GM18502 (cell line): Measurements from ENCODE around the gene PSMB7.

Experiments
- ATAC-seq: cut with Tn5 transposase; IDR thresholded peaks from one replicate; pipeline ENCODE4 v1.9.1; 2021; ENCODE audit warnings: mild to moderate bottlenecking; ENCODE audit not compliant: unreplicated experiment, poor library complexity

Gene PSMB7

DNA sequence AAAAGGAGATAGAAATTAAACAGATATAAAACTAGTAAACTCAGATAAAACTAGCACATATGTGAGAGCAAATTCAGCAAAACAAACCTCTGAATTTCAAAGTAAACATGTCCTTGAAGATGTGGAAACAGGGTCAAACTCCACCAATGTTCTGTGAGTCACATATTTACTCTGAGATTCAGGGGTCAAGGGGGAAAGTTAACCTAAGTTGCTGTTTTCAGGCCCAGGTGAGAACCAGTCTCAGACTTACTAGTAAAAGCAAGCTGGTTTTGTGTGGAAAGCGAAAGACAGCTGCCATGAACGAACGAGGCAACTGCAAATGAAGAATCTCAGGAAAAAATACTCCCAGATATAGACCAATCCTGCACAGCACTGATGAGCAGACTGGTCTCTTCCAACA, 29.0 kb downstream of the PSMB7 start:
- no peak for ATAC-seq

- no peak for ATAC-seq
Observed at GRCh38 chr9:124385623-124386022, 29.6 kb downstream of the PSMB7 start.

DNA sequence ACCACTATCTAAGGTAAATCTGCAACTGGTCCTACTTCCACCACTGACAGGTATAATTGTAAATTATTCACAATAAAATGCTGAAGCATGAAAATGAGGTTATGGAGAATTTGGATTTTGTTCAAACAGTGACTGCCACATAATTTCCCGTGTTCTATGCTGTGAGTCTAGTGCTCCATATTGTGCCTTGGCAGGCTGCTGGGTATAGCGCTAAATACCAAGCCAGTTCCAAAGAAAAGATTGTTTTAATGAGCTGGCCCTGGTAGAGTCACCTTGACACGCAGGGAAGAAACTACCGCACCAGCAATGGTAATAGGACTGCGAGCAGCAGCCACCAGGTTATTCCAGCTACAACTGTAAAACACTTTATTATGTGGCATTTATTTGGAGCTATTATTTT, 30.4 kb downstream of the PSMB7 start:
- no peak for ATAC-seq

DNA sequence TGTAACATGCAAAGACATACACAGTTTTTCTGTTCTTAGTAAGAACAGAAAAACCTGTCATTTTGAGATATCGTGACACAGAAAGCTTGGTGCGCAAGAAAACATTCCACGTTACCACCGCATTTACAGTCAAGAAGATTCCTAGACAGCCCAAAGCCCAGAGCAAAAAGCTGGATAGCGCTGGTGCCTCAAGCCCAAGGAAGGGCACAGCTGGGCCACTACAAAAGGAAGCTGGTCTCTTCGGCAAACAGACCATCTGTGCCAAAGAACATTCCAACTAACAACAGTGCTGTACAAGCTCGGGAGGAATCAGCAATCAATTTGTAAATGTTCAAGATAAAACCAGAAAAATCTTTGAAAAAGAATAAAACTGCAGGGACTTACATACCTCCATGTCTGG, 31.0 kb downstream of the PSMB7 start:
- ATAC-seq: no peak

GRCh38 chr9:124381170-124381945, 33.9 kb downstream of the PSMB7 start:
- no peak for ATAC-seq

GRCh38 chr9:124377551-124378406, 37.5 kb downstream of the PSMB7 start:
- no peak for ATAC-seq

GRCh38 chr9:124376329-124376728, 38.9 kb downstream of the PSMB7 start:
- no peak for ATAC-seq

DNA sequence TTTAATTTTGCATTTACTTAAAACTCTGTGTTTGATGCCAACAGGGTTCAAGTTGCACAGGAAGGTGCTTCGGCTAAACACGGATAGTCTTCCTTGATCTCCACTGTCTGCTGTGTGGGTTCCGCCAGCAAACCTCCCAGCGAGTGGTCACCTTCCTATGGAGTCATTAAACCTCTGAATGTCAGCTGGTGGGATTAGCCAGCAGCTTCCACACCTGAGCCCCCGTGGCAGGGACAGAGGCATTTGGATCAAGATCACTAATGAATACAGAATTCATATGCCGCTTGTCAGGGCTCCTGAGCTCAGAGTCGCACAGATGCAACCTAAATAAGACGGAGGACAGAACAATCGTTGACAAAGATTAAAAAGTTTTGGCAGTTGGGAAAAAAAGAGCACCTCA, 39.5 kb downstream of the PSMB7 start:
- ATAC-seq: no peak

- ATAC-seq: no peak
Observed at GRCh38 chr9:124373851-124374250, 41.4 kb downstream of the PSMB7 start.

- no peak for ATAC-seq
Observed at GRCh38 chr9:124373386-124373785, 41.9 kb downstream of the PSMB7 start.

GRCh38 chr9:124372038-124372437, 43.2 kb downstream of the PSMB7 start:
- no peak for ATAC-seq

GRCh38 chr9:124370896-124371582, 44.2 kb downstream of the PSMB7 start:
- no peak for ATAC-seq

- ATAC-seq: no peak
Observed at GRCh38 chr9:124369231-124369797, 45.9 kb downstream of the PSMB7 start.

DNA sequence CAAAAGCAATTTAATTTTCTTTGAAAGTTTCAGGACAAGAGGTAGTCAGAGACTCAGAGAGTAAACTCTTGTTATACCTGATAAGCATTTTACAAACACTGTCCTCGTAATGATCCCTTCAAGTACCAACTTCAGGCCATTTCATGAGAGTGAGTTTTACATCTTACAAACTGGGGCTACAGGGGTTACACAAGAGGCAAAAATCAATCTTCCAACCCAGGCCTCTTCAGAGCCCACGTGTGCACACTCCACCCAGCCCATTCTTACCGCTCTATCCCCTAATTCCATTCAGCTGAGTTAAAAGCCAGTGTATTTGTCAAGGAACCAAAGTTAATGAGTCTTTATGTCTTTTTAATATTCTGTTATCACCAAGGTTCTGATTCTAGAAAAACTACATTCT, 46.5 kb downstream of the PSMB7 start:
- no peak for ATAC-seq

DNA sequence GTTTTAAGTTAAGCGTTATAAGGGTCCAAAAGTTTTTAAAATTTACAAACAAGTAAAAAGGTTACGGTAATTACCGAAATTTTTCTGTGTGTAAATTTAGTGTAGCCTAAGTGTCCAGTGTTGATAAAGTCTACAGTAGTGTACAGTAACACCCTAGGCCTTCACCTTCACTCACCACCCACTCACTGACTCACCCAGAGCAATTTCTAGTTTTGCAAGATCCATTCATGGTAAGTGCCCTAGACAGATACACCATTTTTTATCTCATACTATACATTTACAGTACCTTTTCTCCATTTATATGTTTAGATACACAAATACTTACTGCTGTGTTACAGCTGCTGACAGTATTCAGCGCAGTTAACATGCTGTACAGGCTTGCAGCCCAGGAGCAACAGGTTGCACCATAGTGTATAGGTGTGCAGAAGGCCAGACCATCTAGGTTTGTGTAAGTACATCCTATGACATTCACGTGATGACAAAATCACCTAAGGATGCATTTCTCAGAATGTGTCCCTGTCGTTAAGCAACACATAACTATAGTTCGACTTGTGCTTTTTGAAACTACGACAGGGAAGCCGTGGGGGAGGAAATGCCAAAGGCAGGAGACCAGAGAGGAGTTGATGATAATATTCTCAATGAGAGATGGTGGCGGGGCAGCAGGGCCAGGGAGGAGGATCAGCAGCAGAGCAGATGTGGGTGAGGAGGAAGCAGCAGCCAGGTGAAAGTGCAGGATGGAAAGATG, 48.6 kb downstream of the PSMB7 start:
- no peak for ATAC-seq

- ATAC-seq: no peak
Observed at GRCh38 chr9:124365036-124365435, 50.2 kb downstream of the PSMB7 start.

DNA sequence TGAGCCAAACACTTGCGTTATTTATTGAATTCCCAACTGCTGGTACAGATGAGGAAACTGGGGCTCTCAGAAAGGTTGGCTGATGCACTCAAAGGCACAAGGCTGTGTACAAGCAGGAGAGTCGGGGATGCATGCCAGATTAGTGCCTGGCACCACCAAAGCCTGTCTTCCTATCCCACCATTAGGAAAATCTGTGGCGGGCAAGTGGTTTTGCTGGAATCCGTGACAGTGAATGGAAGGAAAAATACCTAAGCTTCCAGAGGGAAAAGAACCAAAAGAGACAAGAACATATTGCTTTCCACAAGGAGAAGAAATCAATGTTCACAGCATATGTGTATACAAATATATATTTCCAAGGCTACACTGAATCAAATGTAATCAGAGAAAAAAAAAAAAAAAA, 51.1 kb downstream of the PSMB7 start:
- no peak for ATAC-seq

GRCh38 chr9:124363326-124364096, 51.7 kb downstream of the PSMB7 start:
- ATAC-seq: no peak

- no peak for ATAC-seq
Observed at GRCh38 chr9:124361128-124361527, 54.1 kb downstream of the PSMB7 start.
